ENCODE results near the gene HIRIP3.

Gene HIRIP3

GRCh38 chr16:29978564-29979270, 16.7 kb downstream of the HIRIP3 start:
- peaks cover 14% of the 10 kb centered on the region for H3K4me1 ChIP-seq (ENCODE audit: low read length)
- H3K27me3 ChIP-seq (replicated peaks; ENCODE audit: insufficient read depth, low read length): no peaks in the 10 kb centered on the region
- no peak overlapping the region for H3K4me2 ChIP-seq (ENCODE audit: low read depth, low read length)
- no peak overlapping the region for H3K4me3 ChIP-seq (ENCODE audit: low read length)
- H3F3A ChIP-seq (ENCODE audit: insufficient read depth, low read length): no peaks in the 10 kb centered on the region
- no peak for DNase-seq
- H3K79me2 ChIP-seq (ENCODE audit: low read length): peaks cover 45% of the 10 kb centered on the region
- no peak overlapping the region for H3K27ac ChIP-seq (ENCODE audit: low read length)
- no peak for TF ChIP-seq EZH2 (optimal IDR thresholded peaks at IDR 0.05; ENCODE audit: low read depth, low read length)
- no peak for TF ChIP-seq EZH2phosphoT487 (IDR thresholded peaks at IDR 0.05; ENCODE audit: low read length)
- TF ChIP-seq CTCF (IDR thresholded peaks at IDR 0.05; ENCODE audit: low read length): no peak
- H2AFZ ChIP-seq (ENCODE audit: low read length): no peak overlapping the region
- H3K36me3 ChIP-seq (replicated peaks; ENCODE audit: insufficient read depth, low read length): peaks cover 6% of the 10 kb centered on the region; the same call in 1 of the 2 replicates
- no peaks in the 10 kb centered on the region for H3K9me2 ChIP-seq (replicated peaks; ENCODE audit: insufficient read depth, low read length)
- H3K9me3 ChIP-seq (replicated peaks; ENCODE audit: insufficient read depth, low read length): no peaks in the 10 kb centered on the region
- no peaks in the 10 kb centered on the region for H4K20me1 ChIP-seq (ENCODE audit: insufficient read depth, low read length)
- no peak overlapping the region for H3K9ac ChIP-seq (ENCODE audit: low read length)

GRCh38 chr16:29978081-29978480, 17.3 kb downstream of the HIRIP3 start:
- Histone ChIP-seq H2AFZ (ENCODE audit: low read length) (no peak overlapping the region), H3K4me2 (ENCODE audit: low read depth, low read length) (no peak overlapping the region), H3K79me2 (ENCODE audit: low read length) (peaks cover 45% of the 10 kb centered on the region), H3K36me3 (replicated peaks; ENCODE audit: insufficient read depth, low read length) (peaks cover 2% of the 10 kb centered on the region; the same call in 1 of the 2 replicates), H3K4me3 (ENCODE audit: low read length) (no peak overlapping the region), H3K4me1 (ENCODE audit: low read length) (peaks cover 17% of the 10 kb centered on the region), H4K20me1 (ENCODE audit: insufficient read depth, low read length) (no peaks in the 10 kb centered on the region), H3K27ac (ENCODE audit: low read length) (no peak overlapping the region), H3K9me2 (replicated peaks; ENCODE audit: insufficient read depth, low read length) (no peaks in the 10 kb centered on the region), H3K27me3 (replicated peaks; ENCODE audit: insufficient read depth, low read length) (no peaks in the 10 kb centered on the region), H3F3A (ENCODE audit: insufficient read depth, low read length) (no peaks in the 10 kb centered on the region), H3K9me3 (replicated peaks; ENCODE audit: insufficient read depth, low read length) (no peaks in the 10 kb centered on the region), H3K9ac (ENCODE audit: low read length) (no peak overlapping the region)
- no peak for TF ChIP-seq EZH2phosphoT487 (IDR thresholded peaks at IDR 0.05; ENCODE audit: low read length)
- no peak for TF ChIP-seq CTCF (IDR thresholded peaks at IDR 0.05; ENCODE audit: low read length)
- no peak for TF ChIP-seq EZH2 (optimal IDR thresholded peaks at IDR 0.05; ENCODE audit: low read depth, low read length)
- DNase-seq: no peak

- peaks cover 2% of the 10 kb centered on the region; the same call in 1 of the 2 replicates for H3K36me3 ChIP-seq (replicated peaks; ENCODE audit: insufficient read depth, low read length)
- no peak overlapping the region for H3K4me3 ChIP-seq (ENCODE audit: low read length)
- H3K9me2 ChIP-seq (replicated peaks; ENCODE audit: insufficient read depth, low read length): no peaks in the 10 kb centered on the region
- no peak overlapping the region for H2AFZ ChIP-seq (ENCODE audit: low read length)
- no peak for DNase-seq
- peaks cover 19% of the 10 kb centered on the region for H3K4me1 ChIP-seq (ENCODE audit: low read length)
- no peak overlapping the region for H3K27ac ChIP-seq (ENCODE audit: low read length)
- H3K79me2 ChIP-seq (ENCODE audit: low read length): peaks cover 45% of the 10 kb centered on the region
- H3K9ac ChIP-seq (ENCODE audit: low read length): no peak overlapping the region
- H4K20me1 ChIP-seq (ENCODE audit: insufficient read depth, low read length): no peaks in the 10 kb centered on the region
- H3F3A ChIP-seq (ENCODE audit: insufficient read depth, low read length): no peaks in the 10 kb centered on the region
- no peaks in the 10 kb centered on the region for H3K9me3 ChIP-seq (replicated peaks; ENCODE audit: insufficient read depth, low read length)
- TF ChIP-seq CTCF (IDR thresholded peaks at IDR 0.05; ENCODE audit: low read length) (no peak), EZH2 (optimal IDR thresholded peaks at IDR 0.05; ENCODE audit: low read depth, low read length) (no peak), EZH2phosphoT487 (IDR thresholded peaks at IDR 0.05; ENCODE audit: low read length) (no peak)
- H3K4me2 ChIP-seq (ENCODE audit: low read depth, low read length): no peak overlapping the region
- no peaks in the 10 kb centered on the region for H3K27me3 ChIP-seq (replicated peaks; ENCODE audit: insufficient read depth, low read length)
These were observed 18.2 kb downstream of the HIRIP3 start for GRCh38 chr16:29977063-29977825.
